Measurements from ENCODE around the gene NDUFV3.

- TF ChIP-seq CTCF (conservative IDR thresholded peaks at IDR 0.05 in 1 of 2, IDR thresholded peaks at IDR 0.05 in 1 of 2; ENCODE audit: low read depth in 1 of 2, low read length in 2 of 2), result no peak
- TF ChIP-seq EZH2 (IDR thresholded peaks at IDR 0.05; ENCODE audit: low read length, missing control alignments), result no peak
These were observed 47.7 kb upstream of the NDUFV3 start for GRCh38 chr21:42845296-42845965.

Data from fibroblast of lung (primary cell).